GM21390 (cell line): ENCODE results near the gene EFCAB5.
"Not testable (repeated sequence)": the region's sequence is repeated elsewhere in the genome, so short reads cannot be mapped to it uniquely, and the experiment has no call there.

ENCODE experiments used
- ATAC-seq: cut with Tn5 transposase; IDR thresholded peaks from one replicate; pipeline ENCODE4 v1.9.1; 2021; ENCODE audit not compliant: unreplicated experiment

EFCAB5 gene

DNA sequence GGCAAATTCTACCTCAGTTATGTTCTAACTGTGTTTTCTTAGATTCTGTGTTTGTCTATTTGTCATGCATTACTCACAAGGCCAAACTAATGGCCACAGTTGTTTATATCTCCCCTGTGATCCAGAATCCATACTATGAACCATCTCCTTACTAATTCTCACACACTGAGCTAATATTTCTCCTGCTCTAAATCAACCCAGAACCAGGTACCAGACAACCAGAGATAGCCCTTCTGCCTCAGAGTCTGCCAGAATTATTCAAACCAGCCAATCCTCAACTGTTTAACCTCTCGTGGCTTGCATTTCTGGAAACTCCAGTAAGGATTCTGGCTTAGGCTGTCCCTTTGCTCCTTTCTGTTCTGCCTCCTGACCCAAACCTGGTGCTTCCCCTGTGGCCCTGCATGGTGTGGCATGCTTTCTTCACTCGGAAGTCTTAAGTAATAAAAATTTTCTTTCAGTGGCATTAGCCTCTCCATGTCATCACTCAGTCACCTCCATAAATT is 59.4 kb downstream of the EFCAB5 start:
- no peak for ATAC-seq

DNA sequence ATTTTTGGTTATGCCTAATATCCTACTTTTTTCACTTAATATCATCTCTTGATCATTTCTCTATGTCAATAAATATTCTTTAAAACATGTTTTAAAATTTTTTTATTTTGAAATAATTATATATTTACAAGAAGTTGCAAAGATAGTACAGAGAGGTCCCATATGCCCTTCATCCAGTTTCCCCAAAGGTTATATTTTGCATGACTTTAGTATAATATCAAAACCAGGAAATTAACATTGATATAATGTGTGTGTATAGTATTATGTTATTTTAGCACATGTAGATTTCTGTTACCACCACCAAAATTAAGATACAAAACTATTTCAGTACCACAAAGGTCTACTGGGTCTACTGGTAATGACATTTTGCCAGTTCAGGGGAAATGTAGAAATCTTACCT is 60.7 kb downstream of the EFCAB5 start:
- no peak for ATAC-seq

DNA sequence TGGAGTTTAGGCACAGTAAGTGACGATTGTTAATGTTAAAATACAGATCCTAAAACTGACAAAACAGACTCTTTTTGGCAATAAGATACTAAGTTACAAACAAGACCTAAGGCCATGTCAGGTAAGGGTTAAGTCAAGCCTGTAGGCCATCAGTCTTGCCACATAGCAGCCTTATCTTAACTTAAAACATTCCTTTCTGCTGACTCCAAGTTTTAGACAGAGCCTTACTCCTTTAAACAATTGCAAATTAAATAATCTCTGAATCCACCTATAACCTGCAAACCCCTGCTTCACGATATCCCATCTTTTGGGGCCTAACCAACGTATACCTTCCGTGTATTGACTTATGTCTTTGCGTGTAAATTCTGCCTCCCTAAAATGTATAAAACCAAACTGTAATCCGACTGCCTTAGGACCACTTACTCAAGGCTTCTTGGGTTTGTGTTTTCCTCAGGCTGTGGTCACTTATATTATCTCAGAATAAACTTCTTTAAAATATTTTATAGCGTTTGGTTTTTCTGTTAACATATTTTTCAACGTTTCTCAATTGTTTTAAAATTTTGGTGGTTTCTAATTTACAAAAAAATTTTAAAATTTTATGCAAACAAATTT is 64.4 kb downstream of the EFCAB5 start:
- no peak for ATAC-seq

DNA sequence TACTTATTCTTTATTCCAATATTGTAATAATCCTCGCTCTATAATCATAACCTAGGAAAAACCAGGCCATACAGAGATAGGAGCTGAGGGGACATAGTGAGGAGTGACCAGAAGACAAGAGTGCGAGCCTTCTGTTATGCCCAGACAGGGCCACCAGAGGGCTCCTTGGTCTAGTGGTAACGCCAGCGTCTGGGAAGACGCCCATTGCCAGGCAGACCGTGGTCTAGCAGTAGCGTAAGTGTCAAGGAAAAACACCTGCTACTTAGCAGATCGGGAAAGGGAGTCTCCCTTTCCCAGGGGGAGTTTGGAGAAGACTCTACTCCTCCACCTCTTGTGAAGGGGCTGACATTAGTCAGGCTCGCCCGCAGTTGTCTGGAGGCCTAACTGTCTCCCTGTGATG is 70.5 kb downstream of the EFCAB5 start:
- not testable (repeated sequence) for ATAC-seq

DNA sequence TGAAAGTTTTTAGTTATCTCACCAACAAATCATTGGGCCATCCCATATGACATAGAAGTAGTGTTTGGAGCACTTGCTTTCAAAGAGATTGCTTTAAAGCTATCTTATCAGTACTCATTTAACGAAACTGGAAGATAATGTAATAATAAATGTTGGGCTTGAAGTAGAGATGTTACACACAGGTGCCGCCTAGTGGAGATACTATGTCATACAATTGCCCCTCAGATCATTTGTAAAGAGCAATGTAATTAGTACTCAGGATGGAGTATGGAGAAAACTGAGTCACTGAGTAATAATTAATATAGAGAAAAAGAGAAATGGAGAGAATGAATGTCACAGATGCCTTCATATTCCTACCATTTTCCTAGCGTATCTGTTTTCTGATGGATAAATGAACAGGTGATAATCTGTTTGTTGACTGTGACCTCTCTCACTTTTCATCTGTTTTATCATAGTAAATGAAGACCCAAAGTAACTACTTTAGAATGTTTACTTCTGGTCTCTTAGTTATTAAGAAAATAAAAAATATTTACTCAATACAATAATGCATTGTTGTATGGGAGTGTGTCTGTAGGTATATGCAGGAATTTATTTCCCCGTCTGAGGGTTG is 80.4 kb downstream of the EFCAB5 start:
- no peak for ATAC-seq

DNA sequence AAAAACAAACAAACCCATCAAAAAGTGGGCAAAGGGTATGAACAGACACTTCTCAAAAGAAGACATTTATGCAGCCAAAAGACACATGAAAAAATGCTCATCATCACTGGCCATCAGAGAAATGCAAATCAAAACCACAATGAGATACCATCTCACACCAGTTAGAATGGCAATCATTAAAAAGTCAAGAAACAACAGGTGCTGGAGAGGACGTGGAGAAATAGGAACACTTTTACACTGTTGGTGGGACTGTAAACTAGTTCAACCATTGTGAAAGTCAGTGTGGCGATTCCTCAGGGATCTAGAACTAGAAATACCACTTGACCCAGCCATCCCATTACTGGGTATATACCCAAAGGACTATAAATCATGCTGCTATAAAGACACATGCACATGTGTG is 83.9 kb downstream of the EFCAB5 start:
- not testable (repeated sequence) for ATAC-seq

DNA sequence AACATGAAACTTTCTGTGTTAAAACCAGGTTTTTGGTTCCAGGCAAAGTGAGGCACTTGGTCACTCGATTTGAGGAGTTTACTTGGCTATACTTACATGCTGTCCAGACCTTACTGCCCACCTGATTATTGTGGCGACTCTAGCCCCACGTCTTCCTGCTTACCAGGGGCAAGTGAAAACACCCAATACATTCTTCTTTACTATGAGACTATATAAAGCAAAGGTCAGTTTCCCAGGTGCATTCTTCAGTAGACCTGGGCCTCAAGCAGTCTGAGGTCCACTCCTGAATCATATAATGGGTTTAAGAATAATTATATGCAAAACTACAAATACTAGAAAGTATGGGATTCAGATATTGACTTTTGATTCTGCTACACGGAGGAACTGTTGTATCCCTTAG is 86.2 kb downstream of the EFCAB5 start:
- no peak for ATAC-seq

DNA sequence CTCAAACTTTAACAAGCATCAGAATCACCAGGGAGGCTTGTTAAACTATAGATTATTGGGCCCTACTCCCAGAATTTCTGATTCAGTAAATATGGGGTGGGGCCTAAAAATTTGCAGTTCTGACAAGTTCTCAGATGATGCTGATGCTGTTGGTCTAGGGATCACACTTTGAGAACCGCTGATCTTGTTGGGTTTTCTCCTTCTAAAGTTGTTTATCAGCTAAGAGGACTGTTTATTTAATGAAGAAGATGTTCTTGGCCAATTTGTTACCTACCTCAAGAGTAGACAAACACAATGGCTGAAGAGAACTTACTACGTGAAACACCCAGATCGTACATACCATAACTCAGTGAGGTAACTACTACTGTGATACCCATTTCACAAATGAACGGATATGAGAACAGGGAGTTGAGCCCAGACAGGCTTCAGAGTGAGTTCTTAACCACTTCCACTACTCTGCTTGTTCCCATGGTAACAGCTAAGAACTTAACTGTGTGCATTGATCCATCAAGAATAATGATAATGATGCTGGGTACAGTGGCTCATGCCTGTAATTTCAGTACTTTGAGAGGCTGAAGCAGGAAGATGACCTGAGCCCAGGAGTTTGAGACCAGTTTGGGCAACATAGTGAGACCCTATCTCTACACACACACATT is 89.9 kb downstream of the EFCAB5 start:
- ATAC-seq: no peak

DNA sequence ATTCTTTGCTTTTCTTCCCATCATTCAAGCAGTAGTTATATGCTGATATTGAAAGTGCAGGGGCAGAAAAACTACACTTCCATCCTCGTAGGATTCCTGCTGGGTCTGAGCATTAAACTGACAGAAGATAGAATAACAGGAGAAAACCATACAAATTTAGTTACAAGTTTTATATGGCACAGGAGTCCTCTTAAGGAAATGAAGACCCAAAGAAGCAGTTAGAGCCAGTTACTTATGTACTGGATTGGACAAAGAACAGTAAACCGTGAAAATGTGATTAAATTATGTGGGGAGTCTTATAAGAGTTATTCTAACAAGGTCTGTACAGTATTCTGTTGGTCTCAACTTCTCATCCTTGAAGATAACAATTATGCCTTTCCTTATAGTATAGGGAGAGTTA is 93.9 kb downstream of the EFCAB5 start:
- ATAC-seq: no peak

DNA sequence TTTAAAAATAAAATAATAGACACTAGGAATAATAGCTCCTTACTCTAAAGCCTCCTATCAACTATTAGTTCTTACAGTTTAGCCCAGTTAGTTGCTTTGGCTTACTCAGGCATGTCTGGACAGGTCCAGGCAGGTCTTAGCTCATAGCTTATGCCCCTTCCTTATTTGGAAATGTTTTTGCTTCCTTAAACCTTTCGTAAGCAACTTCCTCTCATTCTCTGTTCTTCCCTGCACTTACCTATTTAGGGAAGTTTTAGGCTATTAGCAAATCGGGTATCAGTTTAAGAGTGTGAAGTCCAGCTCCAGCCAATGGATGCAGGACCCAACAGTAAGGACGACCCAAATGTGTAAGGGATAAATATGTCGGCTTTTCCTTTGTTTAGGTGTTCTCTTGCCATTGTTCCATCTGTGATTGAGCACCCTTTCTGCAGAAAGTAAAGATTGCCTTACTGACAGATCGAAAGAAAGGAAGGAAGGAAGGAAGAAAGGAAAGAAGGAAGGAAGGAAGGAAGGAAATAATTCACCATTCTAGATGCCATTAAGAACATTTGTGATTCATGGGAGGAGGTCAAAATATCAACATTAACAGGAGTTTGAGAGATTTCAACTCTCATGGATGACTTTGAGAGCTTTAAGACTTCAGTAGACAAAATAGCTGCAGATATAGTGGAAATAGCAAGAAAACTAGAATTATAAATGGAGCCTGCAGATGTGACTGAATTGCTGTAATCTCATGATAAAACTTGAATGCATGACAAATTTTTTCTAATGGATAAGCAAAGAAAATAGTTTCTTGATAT is 99.5 kb downstream of the EFCAB5 start:
- ATAC-seq: not testable (repeated sequence)

DNA sequence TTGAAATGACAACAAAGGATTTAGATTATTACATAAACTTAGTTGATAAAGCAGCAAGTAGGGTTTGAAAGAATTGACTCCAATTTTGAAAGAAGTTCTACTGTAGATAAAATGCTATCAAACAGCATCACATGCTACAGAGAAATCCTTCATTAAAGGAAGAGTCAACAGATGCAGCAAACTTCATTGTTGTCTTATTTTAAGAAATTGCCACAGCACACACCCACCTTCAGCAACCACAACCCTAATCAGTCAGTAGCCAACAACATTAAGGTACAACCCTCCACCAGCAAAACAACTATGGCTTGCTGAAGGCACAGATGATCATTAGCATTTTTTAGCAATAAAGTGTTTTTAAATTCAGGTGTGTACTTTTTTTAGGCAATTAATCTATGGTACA is 100.1 kb downstream of the EFCAB5 start:
- no peak for ATAC-seq

DNA sequence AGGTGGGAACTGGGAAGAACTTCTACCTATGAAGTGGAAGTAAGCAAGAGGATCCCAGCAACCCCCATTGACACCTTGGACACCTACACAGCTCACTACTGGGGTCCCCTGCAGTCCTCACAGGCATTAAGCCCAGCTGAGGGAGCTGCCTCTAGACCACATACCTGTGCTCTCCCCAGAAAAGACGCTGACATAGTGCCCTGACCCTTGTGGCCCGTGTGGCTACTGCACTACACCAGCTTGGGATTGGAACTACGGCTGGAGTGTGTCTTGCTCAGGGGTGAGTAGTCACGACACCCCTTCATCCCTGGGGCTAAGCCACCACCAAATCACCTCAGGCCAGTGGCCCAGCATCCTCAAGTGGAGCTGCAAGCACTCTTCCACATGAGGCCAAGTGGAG is 120.9 kb downstream of the EFCAB5 start:
- ATAC-seq: no peak

DNA sequence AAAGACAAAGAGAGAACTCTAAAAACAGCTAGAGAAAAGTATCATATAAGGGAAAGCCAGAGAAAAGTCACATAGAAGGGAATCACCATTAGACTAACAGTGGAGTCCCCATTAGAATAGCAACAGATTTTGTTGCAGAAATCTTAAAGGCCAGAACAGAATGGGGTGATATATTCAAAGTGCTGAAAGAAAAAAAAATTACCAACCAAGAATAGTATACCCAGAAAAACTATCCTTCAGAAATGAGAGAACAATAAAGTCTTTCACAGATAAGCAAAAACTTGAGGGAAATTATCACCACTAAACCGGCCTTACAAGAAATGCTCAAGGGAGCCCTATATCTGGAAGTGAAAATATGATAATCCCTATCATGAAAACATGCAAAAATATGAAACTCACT is 123.3 kb downstream of the EFCAB5 start:
- ATAC-seq: no peak

DNA sequence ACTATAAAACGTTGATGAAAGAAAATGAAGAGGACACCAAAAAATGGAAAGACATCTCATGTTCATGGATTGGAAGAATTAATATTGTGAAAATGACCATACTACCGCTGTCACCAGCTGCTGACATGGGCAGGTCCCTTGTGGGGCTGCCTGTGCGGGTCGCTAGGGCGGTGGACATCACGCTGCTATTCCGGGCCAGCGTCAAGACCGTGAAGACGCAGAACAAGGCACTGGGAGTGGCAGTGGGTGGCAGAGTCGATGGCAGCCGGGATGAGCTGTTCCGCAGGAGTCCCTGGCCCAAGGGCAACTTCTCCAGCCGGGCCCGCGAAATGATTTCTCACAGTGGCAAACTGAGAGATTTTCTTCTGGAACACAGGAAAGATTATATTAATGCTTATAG is 127.0 kb downstream of the EFCAB5 start:
- ATAC-seq: no peak

DNA sequence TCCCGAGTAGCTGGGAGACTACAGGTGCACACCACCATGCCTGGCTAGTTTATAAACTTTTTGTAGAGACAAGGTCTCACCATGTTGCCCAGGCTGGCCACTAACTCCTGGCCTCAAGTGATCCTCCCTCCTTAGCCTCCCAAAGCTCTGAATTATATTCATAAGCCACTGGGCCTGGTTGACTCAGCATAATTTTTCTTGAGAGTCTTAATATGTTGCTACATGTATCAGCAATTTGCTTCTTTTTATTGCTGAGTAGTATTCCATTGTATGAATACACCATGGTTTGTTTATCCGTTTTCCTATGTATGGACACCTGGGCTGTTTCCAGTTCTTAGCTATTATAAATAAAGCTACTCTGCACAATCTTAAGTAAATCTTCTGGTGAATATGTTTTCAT is 132.8 kb downstream of the EFCAB5 start:
- no peak for ATAC-seq

DNA sequence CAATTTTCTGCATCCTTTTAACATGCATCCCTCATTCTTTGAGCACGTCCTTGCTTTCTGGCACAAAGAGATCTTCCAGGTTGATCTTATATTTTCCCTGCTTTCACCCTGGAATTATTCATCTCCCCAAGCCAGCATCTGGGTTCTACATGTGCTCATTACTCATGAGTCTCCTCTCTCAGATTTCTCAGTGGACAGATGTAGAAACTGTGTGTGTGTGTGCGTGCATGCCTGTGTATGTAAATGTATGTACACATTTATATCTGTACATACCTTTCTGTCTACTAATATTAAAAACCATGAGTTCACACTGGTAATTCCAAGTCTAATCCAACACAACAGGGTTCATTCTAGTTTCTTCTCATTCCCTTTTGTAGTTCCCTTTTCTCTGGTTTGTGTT is 133.3 kb downstream of the EFCAB5 start:
- ATAC-seq: no peak

DNA sequence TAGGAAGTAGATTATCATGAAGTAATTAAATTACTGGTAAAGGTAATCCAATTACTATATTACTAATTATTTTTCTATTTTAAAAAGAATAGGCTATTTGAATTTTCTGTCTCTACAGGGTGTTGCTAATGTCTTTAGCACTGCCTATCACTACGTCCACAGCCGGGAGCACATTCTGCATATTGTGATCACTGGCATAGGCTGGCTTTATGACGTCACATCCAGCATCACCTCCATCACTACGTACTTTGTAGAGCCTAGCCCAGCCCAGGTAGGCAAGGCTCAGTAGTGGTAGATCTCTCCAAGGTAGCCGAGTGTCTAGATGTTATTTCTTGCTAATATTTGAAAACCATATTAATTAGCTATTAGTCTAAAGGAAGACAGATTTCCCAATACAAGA is 141.3 kb downstream of the EFCAB5 start:
- no peak for ATAC-seq

DNA sequence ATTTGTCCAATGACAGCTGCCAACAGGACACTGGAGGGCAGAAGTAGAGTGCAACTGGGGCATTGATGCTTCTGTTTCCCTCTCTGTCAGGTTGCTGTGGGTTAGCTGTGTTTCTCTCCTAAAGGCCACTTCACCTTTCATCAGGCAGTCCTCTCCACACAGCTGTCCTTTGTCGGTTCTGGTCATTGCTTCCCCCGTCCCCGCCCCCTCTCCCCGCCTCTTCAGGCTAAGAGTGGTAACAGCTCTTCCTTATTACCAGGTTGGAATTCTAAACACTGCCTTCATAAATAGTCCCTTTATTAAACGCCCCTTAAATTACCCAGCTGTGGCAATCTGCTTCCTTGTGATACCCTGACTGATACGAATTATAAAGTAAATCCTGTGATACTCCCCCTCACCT is 143.4 kb downstream of the EFCAB5 start:
- ATAC-seq: no peak

DNA sequence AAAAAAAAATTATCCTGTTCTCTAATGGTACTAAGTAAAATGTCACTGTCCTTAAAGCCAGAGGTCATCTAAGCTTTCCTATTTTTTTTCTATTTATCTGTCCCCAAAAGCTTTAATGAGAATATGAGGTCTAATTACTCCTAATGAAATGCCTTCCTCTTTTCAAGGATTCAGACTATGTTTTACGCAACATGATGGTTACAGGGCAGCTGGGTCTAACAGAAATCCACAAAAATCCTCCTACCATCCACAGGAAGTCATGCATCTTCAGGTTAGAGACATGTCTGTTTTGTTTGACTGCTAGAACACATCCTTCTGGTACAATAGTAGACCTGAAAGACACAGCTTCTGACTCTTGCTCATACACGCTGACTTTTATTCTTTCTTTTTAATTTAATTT is 145.5 kb downstream of the EFCAB5 start:
- no peak for ATAC-seq

DNA sequence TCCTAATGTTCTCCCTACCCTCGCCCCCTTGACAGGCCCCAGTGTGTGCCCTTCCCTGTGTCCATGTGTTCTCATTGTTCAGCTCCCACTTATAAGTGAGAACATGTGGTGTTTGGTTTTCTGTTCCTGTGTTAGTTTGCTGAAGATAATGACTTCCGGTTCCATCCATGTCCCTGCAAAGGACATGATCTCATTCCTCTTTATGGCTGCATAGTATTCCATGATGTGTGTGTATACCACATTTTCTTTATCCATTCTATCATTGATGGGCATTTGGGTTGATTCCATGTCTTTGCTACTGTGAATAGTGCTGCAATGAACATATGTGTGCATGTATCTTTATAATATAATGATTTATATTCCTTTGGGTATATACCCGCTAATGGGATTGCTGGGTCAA is 146.0 kb downstream of the EFCAB5 start:
- not testable (repeated sequence) for ATAC-seq

DNA sequence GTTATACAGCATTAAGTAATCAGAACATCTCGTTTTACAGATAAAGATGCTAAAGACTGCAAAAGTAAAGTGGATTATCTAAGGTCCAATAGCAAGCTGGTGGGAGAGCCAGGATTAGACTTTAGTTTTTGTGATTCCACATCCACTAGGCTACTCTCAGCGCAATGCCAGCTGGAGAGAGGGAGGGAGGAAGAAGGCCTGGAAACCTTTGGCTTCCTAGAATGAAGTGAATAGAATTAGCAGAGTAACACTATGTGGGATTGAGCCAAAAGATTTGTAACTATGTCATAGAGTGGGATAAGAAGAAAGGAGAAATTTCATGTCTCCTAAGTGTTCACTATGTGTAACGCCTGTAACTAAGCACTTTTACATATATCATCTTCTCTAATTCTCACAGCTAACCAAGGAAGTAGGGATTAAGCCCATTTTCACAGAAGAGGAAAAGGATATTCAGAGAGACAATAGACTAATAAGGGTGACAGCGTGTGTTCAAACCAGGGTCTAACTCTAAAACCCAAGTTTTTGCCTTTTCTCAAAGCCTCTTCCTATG is 149.8 kb downstream of the EFCAB5 start:
- no peak for ATAC-seq
